Eye (tissue), 1 donor: ENCODE data around the gene RAB26.
"Not testable (repeated sequence)": the region's sequence is repeated elsewhere in the genome, so short reads cannot be mapped to it uniquely, and the experiment has no call there.

ENCODE experiments used
- DNase-seq: peaks from one replicate; pipeline ENCODE4 v3.0.0-alpha.2; 2015

RAB26 gene

DNA sequence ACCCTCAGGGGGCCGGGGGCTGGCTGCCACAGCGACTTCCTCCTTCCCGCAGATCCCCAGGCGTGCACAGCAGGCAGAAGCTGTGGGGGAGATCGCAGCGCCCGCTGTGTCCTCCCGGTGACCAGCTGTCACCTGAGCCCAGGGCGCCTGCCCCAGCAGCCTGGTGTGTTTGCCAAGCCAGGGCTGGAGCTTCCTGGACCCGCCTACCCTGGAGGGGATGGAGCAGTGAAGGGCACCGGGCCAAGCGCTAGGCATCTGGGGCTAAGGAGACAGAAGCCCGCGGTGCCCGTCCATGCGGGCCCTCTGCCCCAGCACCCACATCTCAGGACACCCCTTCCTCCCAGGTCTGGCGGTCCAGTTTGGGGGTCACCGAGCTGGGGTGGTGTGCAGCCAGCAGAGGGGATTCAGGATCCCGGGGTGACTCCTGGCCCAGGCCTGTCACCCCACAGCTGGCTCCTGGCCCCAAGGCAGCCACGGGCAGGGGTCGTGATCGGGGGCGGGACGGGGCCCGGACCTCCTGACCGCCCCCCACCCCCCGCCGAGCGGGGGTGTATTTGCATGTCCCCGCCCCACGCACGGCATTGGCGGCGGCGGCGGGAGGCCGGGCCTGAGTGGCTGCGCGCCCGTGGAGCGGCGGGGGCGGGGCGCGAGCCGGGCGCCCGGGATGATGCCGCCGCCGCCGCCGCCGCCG, at the start of gene RAB26:
Gene RAB26 (plus strand): TSS at position 645 of the 691 bp plus-strand sequence. CDS start 159 bp downstream, outside the sequence.
- DNase-seq: peak; percentile 77

GRCh38 chr16:2101581-2101980, 46.8 kb upstream of the RAB26 start:
- DNase-seq: not testable (repeated sequence)

- no peak for DNase-seq
Measured at GRCh38 chr16:2102471-2102870, 46.0 kb upstream of the RAB26 start.

DNA sequence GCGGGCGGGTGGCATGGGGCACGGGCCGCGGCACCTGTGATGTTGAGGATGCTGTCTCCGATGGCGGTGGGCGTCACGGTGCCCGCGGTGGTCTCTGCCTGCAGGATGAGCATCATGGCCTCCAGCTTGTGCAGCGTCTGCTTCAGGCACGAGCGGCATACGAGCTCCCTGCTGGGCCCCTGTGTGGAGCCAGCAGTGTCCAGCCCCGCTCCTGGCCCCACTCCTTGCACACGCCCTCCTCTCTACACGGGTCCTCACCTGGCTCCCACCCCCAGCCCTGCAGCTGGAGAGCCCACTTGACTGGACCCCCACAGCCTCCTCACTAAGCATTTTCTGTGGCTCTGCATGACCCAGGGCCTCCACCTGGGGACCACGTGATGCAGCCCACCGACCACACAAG, 44.0 kb upstream of the RAB26 start:
- DNase-seq: not testable (repeated sequence)

DNA sequence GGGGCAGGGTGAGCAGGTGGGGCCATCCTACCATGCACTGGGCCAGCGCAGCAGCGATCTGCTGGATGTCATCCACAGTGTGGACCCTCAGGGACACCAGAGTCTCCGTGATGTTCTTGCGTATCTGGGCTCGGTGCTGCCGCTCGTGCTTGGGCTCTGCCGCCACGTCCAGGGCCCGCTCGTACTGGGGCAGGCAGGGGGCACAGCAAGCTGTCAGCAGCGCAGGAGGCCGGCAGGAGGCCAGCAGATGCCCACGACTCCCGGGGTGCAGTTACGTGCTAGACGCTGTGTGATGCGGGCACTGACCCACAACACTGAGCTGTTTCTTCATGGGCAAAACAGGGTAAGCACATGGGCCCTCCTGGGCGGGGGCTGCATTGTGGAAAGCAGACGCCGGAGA, 43.1 kb upstream of the RAB26 start:
- not testable (repeated sequence) for DNase-seq

- not testable (repeated sequence) for DNase-seq
Measured at GRCh38 chr16:2105769-2106168, 42.7 kb upstream of the RAB26 start.

DNA sequence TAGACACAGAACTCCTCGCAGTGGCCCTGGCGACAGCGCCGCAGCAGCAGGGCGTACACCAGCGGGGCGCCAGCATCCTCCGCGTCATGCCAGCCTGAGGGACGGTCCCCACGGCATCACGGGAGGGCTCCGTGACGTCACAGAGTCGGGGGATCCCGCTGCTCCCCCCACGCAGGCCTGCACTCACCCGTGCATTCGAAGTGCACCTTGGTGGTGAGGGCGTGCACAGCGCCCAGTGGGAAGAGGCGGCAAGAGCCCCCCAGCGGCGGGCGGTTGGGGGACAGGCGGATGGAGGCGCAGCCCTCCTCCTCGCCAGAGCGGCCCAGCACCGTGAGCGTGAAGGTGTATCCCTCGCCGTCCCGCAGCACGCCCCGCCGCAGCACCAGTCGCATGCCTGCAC, 42.2 kb upstream of the RAB26 start:
- not testable (repeated sequence) for DNase-seq

DNA sequence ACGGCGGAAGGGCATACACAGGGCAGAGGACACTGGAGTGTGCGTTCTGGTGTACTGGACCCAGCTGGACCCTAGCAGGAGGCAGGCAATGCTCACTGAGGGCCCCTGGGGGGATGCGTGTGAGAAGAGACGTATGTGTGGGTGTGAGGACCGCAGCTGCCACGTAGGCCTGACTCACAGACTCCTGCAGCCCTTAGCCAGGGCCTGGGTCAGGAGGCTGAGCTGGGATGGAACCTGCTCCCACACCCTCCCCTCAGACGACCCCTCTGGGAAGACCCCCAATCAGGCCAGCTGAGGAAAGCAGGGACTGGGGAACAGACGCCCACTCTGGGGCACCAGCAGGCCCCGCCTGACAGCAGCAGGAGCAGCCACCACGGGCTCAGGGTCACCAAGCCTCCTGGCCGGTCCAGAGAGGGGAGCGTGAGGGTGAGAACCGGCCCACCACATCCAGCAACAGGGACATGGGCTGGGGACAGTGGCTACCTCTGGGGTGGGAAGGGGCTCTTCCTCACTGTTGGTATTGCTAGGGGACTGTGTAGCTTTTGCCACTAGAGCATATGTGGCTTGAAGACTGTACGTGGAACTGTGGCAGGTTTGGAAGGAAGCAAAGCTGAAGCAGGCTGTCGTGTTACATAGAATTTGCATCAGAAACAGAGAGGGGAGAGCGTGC, 41.2 kb upstream of the RAB26 start:
- not testable (repeated sequence) for DNase-seq

- DNase-seq: not testable (repeated sequence)
Measured at GRCh38 chr16:2107791-2108125, 40.7 kb upstream of the RAB26 start.

- DNase-seq: not testable (repeated sequence)
Measured at GRCh38 chr16:2108446-2109270, 39.8 kb upstream of the RAB26 start.

GRCh38 chr16:2109271-2109580, 39.2 kb upstream of the RAB26 start:
- DNase-seq: not testable (repeated sequence)

- not testable (repeated sequence) for DNase-seq
Measured at GRCh38 chr16:2109872-2110271, 38.6 kb upstream of the RAB26 start.

DNA sequence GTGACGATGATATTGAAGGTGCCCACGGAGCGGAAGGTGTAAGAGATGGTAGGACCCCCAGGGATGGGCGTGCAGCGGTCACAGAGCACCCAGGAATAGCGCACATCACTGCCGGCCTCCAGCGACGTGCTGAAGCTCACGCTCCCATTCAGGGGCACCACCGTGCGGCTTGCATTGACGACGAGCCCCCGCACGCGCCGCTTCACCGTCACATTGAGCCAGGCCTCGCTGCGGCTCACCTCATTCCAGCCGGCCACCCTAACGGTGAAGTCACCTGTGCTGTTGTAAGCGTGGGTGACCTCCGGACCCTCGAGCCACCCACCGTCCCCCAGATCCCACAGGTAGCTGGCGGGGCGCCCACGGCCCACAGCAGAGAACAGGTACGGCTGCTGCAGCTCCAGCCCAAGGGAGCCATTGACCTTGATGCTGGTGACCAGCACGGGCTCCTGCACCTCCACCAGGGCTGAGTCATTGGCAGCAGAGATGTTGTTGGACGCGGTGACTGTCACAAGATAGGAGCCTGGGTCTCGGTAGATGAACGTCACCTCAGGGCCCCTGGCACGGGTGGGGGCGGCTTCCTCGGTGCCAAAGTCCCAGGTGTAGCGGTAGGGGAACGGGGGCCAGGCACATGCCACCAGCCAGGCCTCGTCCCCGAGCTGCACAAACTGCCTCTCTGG, 38.0 kb upstream of the RAB26 start:
- not testable (repeated sequence) for DNase-seq

GRCh38 chr16:2111009-2111353, 37.4 kb upstream of the RAB26 start:
- DNase-seq: not testable (repeated sequence)

DNA sequence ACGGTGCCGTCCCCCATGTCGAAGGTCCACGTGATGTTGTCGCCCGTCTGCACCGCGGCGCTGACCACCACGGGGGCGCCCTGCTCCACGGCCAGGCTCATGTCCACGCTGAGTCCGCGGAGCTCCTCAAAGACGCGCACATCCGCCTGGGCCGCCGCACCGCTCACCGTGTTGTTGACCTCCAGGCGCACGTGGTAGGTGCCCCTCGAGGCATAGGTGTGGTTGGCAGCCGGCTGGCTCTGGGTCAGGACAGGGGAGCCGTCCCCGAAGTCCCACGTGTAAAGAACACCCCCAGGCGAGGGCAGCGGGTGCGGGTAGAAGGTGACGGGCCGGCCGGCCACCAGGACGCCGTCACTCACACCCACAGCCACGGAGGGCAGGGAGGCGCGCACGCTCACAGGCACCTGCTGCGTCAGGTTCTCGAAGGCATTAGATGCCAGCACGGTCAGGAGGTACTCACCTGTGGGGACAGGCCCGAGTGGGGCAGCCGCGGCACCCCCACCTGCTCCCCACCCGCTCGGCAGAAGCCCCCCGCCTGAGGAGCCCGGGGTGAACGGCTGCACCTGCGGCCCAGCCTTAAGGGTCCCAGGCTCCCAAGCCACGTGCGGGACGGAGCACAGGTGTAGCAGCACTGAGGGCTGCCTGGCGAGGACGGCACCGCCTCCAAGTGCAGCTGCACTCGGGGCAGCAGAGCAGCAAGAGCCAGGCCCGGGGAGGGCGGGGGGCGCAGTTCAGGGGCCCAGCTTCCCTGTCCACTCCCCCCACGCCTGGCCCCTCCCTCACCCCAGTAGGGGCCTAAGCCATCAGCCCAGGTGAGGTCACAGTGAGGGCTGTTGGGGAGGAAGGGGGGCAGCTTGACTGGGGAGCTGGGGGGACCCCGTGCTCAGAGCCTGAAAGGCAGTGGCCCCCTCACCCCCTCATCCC, 36.8 kb upstream of the RAB26 start:
- not testable (repeated sequence) for DNase-seq

GRCh38 chr16:2112539-2113106, 35.8 kb upstream of the RAB26 start:
- DNase-seq: not testable (repeated sequence)

GRCh38 chr16:2114225-2114624, 34.2 kb upstream of the RAB26 start:
- DNase-seq: not testable (repeated sequence)

GRCh38 chr16:2114885-2115590, 33.4 kb upstream of the RAB26 start:
- DNase-seq: not testable (repeated sequence)

- DNase-seq: no peak
Measured at GRCh38 chr16:2115591-2115973, 32.8 kb upstream of the RAB26 start.

- not testable (repeated sequence) for DNase-seq
Measured at GRCh38 chr16:2116428-2116827, 32.0 kb upstream of the RAB26 start.

GRCh38 chr16:2117341-2117740, 31.1 kb upstream of the RAB26 start:
- DNase-seq: not testable (repeated sequence)
